ENCODE results near the gene TMIGD2.
A peak's percentile ranks its signal among the peaks of the same experiment; 100 is the strongest.

Gene TMIGD2

GRCh38 chr19:4268816-4269430 lies 33.3 kb downstream of the TMIGD2 start:
- peaks cover 24% of the 10 kb centered on the region for H3K36me3 ChIP-seq (ENCODE audit: low read depth)
- no peak overlapping the region for H3K4me3 ChIP-seq (ENCODE audit: severe bottlenecking)
- DNase-seq (ENCODE audit: low spot score) (no peak), ATAC-seq (ENCODE audit: low read depth) (no peak)
- no peaks in the 10 kb centered on the region for H3K9me3 ChIP-seq (ENCODE audit: severe bottlenecking)
- TF ChIP-seq CTCF (IDR thresholded peaks at IDR 0.05; ENCODE audit: poor library complexity, severe bottlenecking): no peak
- no peaks in the 10 kb centered on the region for H3K27me3 ChIP-seq (ENCODE audit: insufficient read depth, poor library complexity, severe bottlenecking)
- H3K4me1 ChIP-seq (ENCODE audit: insufficient read depth, poor library complexity, severe bottlenecking): no peaks in the 10 kb centered on the region
- no peak overlapping the region for H3K27ac ChIP-seq (ENCODE audit: poor library complexity, severe bottlenecking)

- DNase-seq (ENCODE audit: low spot score) (no peak), ATAC-seq (ENCODE audit: low read depth) (no peak)
- Histone ChIP-seq H3K9me3 (ENCODE audit: severe bottlenecking) (no peaks in the 10 kb centered on the region), H3K27me3 (ENCODE audit: insufficient read depth, poor library complexity, severe bottlenecking) (no peaks in the 10 kb centered on the region), H3K4me1 (ENCODE audit: insufficient read depth, poor library complexity, severe bottlenecking) (no peaks in the 10 kb centered on the region), H3K27ac (ENCODE audit: poor library complexity, severe bottlenecking) (no peak overlapping the region), H3K4me3 (ENCODE audit: severe bottlenecking) (no peak overlapping the region), H3K36me3 (ENCODE audit: low read depth) (peaks cover 24% of the 10 kb centered on the region)
- TF ChIP-seq CTCF (IDR thresholded peaks at IDR 0.05; ENCODE audit: poor library complexity, severe bottlenecking): peak; percentile 25
Observed at GRCh38 chr19:4267901-4268815, 34.0 kb downstream of the TMIGD2 start.

GRCh38 chr19:4267101-4267900 lies 34.9 kb downstream of the TMIGD2 start:
- Histone ChIP-seq H3K27ac (ENCODE audit: poor library complexity, severe bottlenecking) (no peak overlapping the region), H3K4me3 (ENCODE audit: severe bottlenecking) (no peak overlapping the region), H3K4me1 (ENCODE audit: insufficient read depth, poor library complexity, severe bottlenecking) (no peaks in the 10 kb centered on the region), H3K9me3 (ENCODE audit: severe bottlenecking) (no peaks in the 10 kb centered on the region), H3K36me3 (ENCODE audit: low read depth) (peaks cover 24% of the 10 kb centered on the region), H3K27me3 (ENCODE audit: insufficient read depth, poor library complexity, severe bottlenecking) (no peaks in the 10 kb centered on the region)
- DNase-seq (ENCODE audit: low spot score) (no peak), ATAC-seq (ENCODE audit: low read depth) (peak; percentile 52; the same call in 2 of the 3 replicates)
- peak; percentile 75 for TF ChIP-seq CTCF (IDR thresholded peaks at IDR 0.05; ENCODE audit: poor library complexity, severe bottlenecking)

GRCh38 chr19:4266253-4267000 lies 35.8 kb downstream of the TMIGD2 start:
- ATAC-seq (ENCODE audit: low read depth) (no peak), DNase-seq (ENCODE audit: low spot score) (no peak)
- no peaks in the 10 kb centered on the region for H3K9me3 ChIP-seq (ENCODE audit: severe bottlenecking)
- H3K4me3 ChIP-seq (ENCODE audit: severe bottlenecking): no peak overlapping the region
- no peak for TF ChIP-seq CTCF (IDR thresholded peaks at IDR 0.05; ENCODE audit: poor library complexity, severe bottlenecking)
- peaks cover 24% of the 10 kb centered on the region for H3K36me3 ChIP-seq (ENCODE audit: low read depth)
- no peaks in the 10 kb centered on the region for H3K4me1 ChIP-seq (ENCODE audit: insufficient read depth, poor library complexity, severe bottlenecking)
- no peak overlapping the region for H3K27ac ChIP-seq (ENCODE audit: poor library complexity, severe bottlenecking)
- no peaks in the 10 kb centered on the region for H3K27me3 ChIP-seq (ENCODE audit: insufficient read depth, poor library complexity, severe bottlenecking)

Measured in RWPE2 (cell line).